Lung (tissue), 12 donors: ENCODE measurements around the gene SLC11A2. TPM values are rescaled to one million over a fixed set of nuclear protein-coding genes. Genes with fewer than 3 reads are reported as not detected.

Experiments used
- ATAC-seq: fragments of 200-7000 bp; cut with Tn5 transposase; one replicate; pipeline ENCODE4 v1.9.1; 2020; ENCODE audit warnings: moderate number of reproducible peaks; ENCODE audit not compliant: insufficient read depth, low FRiP score
- DNase-seq, 3 donors: peaks; one replicate each; pipeline ENCODE4 v3.0.0-alpha.2; 2013 to 2017
- H3K27ac ChIP-seq, 2 donors: one replicate each; pipeline ENCODE4 v1.5.1; 2013; ENCODE audit warnings: mild to moderate bottlenecking in 2 of 2, moderate library complexity in 2 of 2, control low read depth in 1 of 2, inconsistent platforms in 1 of 2, low read depth in 1 of 2, low read length in 1 of 2
- H3K27me3 ChIP-seq, 3 donors: one replicate each; pipeline ENCODE4 v1.5.1; 2013; ENCODE audit warnings: low read length in 2 of 3; ENCODE audit not compliant: control insufficient read depth in 3 of 3, insufficient read depth in 3 of 3
- H3K36me3 ChIP-seq, 4 donors: one replicate each; pipeline ENCODE4 v1.5.1; 2013; ENCODE audit warnings: low read length in 4 of 4, mild to moderate bottlenecking in 1 of 4, moderate library complexity in 1 of 4; ENCODE audit not compliant: control insufficient read depth in 4 of 4, insufficient read depth in 4 of 4
- H3K4me1 ChIP-seq, 5 donors: one replicate each; pipeline ENCODE4 v1.5.1; 2013; ENCODE audit warnings: low read length in 5 of 5, mild to moderate bottlenecking in 2 of 5, moderate library complexity in 1 of 5; ENCODE audit not compliant: control insufficient read depth in 5 of 5, insufficient read depth in 5 of 5
- H3K4me3 ChIP-seq: one replicate; pipeline ENCODE4 v1.5.1; 2013; ENCODE audit warnings: mild to moderate bottlenecking, control low read depth, moderate library complexity
- H3K9ac ChIP-seq, 2 donors: one replicate each; pipeline ENCODE4 v1.5.1; 2013; ENCODE audit warnings: low read length in 2 of 2, control low read depth in 1 of 2; ENCODE audit not compliant: insufficient read depth in 1 of 2
- H3K9me3 ChIP-seq, 4 donors: one replicate each; pipeline ENCODE4 v1.5.1; 2013; ENCODE audit warnings: low read length in 3 of 4, mild to moderate bottlenecking in 1 of 4, moderate library complexity in 1 of 4; ENCODE audit not compliant: control insufficient read depth in 4 of 4, insufficient read depth in 3 of 4
- CTCF ChIP-seq: IDR thresholded peaks from 2 replicates; pipeline ENCODE4 v1.5.1; 2012; ENCODE audit warnings: mild to moderate bottlenecking; ENCODE audit errors: control extremely low read depth, extremely low read depth
- WGBS, 2 donors: extraction: QIAGEN DNeasy Blood & Tissue Kit; methylation state at CpG; one replicate each; pipeline ENCODE4 v1.1.7; 2013; 5-methylcytosine and 5-hydroxymethylcytosine counted together
- polyA plus RNA-seq, 2 donors: library from polyadenylated mRNA; stranded (reverse); fragments of 200-250 nt; gene quantifications; one replicate each; pipeline ENCODE4 v1.2.1, GENCODE V29; 2013
- total RNA-seq, 2 donors: library from RNA; depleted of rRNA in 1 of 2; stranded (reverse); fragments of >200 nt in 1 of 2; gene quantifications; one replicate each; pipeline ENCODE4 v1.2.1, GENCODE V29; 2014 to 2021
- donor health status: control.
- donor health status: control.
- donor health status: Bipolar disorder and iron deficiency.
- donor health status: healthy.
- donor health status: DM: yes; HTN: yes; CAD: no.

Gene SLC11A2
- total and polyA plus RNA-seq, 4 donors = 29.2 to 129 (median 90.6) TPM

- peak; percentile 43 for ATAC-seq
- peaks cover 0 to 11% (median 7%) of the 10 kb centered on the region in 5 donors for H3K4me1 ChIP-seq
- no peaks in the 10 kb centered on the region for H3K9me3 ChIP-seq
- peak; percentile 40 for TF ChIP-seq CTCF
- H3K27me3 ChIP-seq = no peaks in the 10 kb centered on the region
- peak; percentile 59 to 87 (median 83) for DNase-seq
- 54 to 61% methylated on average over 8 of the region's 8 CpGs for WGBS, 2 donors
- no peak overlapping the region for H3K4me3 ChIP-seq
- peaks cover 19 to 42% (median 22%) of the 10 kb centered on the region in 4 donors for H3K36me3 ChIP-seq
- H3K9ac ChIP-seq = peak overlapping the region in 1 of 2 donors; percentile 58
- peak overlapping the region in 1 of 2 donors; percentile 12 for H3K27ac ChIP-seq
These were observed 39.0 kb downstream of the SLC11A2 start for GRCh38 chr12:50986966-50987737.

DNA sequence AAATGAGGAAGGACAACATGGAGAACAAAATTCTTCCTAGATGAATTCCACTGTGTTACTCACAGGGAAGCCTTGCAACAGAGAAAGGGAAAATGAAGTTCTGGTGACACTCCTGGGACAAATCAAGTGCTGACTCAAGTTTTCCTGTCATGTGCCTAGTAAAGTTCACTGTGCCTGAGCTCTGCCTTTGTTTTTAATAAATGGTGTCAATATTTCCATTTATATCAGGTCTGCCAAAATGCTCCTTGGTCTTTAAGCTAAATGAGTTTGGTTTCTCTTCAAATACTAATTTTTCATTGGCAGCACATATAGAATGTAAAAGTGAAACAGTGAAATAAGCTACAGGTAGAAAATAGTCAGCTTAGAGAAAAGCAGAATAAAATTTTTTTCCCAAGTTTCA, 40.9 kb downstream of the SLC11A2 start:
- no peak for TF ChIP-seq CTCF
- no peak overlapping the region for H3K4me3 ChIP-seq
- no peaks in the 10 kb centered on the region for H3K27me3 ChIP-seq
- peak; percentile 30 for ATAC-seq
- H3K4me1 ChIP-seq = peaks cover 0 to 11% (median 7%) of the 10 kb centered on the region in 5 donors
- H3K9ac ChIP-seq = no peak overlapping the region
- H3K9me3 ChIP-seq = no peaks in the 10 kb centered on the region
- peak overlapping the region in 1 of 2 donors; percentile 92 for H3K27ac ChIP-seq
- peak in 1 of 3 donors; percentile 29 for DNase-seq
- H3K36me3 ChIP-seq = peaks cover 10 to 23% (median 13%) of the 10 kb centered on the region in 4 donors

DNA sequence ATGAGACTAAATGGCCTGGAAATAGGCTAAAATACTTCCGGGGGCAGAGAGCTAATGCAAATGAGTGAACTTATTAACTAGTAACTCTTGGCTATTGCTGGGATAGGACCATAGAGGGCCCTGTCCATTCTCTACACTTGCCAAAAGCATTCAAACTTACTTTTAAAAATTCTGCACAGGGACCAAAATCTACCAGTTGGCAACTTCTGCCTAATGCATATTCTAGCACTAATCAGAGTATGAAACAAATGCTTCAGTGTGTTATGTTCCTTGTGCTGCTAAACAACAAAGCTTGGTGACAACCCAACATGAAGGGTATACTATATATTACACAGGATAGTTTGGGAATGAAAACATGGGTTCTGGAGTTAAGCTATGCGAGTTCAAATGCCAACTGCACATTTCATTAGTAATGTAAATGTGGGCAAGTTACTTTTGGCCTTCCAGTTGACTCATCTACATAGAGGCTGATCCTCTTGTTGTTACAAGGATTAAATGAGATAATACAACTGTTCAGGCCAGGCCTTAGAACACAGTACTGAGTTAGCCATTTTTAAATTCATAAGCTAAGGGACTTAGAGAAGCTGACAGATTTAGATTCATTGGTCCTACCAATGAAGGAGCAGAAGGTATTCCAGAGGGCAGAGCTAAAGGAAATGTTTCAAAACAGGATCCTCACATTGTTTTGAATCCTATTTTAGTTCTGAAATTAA, 41.4 kb downstream of the SLC11A2 start:
- Histone ChIP-seq H3K4me3 (no peak overlapping the region), H3K27me3 (no peaks in the 10 kb centered on the region), H3K4me1 (peaks cover 0 to 11% (median 7%) of the 10 kb centered on the region in 5 donors), H3K9me3 (no peaks in the 10 kb centered on the region), H3K27ac (peak overlapping the region in 1 of 2 donors; percentile 92), H3K36me3 (peaks cover 7 to 21% (median 12%) of the 10 kb centered on the region in 4 donors), H3K9ac (no peak overlapping the region)
- no peak for TF ChIP-seq CTCF
- no peak for ATAC-seq
- no peak for DNase-seq
- 47 to 74% methylated on average over 2 of the region's 2 CpGs for whole genome bisulfite sequencing, 2 donors
